Stimulated activated CD4-positive, alpha-beta T cell treated with anti-CD3 and anti-CD28 coated beads, TNF-alpha, amount 100 ng/mL, for 4 hours (primary cell): Measurements from ENCODE around the gene C5orf63.
"Not testable (repeated sequence)": the region's sequence is repeated elsewhere in the genome, so short reads cannot be mapped to it uniquely, and the experiment has no call there.

Experiments used
- DNase-seq, 3 experiments: peaks; one replicate each; pipeline ENCODE4 v3.0.0-alpha.2; 2020; ENCODE audit warnings: low read depth in 3 of 3

C5orf63 gene

DNA sequence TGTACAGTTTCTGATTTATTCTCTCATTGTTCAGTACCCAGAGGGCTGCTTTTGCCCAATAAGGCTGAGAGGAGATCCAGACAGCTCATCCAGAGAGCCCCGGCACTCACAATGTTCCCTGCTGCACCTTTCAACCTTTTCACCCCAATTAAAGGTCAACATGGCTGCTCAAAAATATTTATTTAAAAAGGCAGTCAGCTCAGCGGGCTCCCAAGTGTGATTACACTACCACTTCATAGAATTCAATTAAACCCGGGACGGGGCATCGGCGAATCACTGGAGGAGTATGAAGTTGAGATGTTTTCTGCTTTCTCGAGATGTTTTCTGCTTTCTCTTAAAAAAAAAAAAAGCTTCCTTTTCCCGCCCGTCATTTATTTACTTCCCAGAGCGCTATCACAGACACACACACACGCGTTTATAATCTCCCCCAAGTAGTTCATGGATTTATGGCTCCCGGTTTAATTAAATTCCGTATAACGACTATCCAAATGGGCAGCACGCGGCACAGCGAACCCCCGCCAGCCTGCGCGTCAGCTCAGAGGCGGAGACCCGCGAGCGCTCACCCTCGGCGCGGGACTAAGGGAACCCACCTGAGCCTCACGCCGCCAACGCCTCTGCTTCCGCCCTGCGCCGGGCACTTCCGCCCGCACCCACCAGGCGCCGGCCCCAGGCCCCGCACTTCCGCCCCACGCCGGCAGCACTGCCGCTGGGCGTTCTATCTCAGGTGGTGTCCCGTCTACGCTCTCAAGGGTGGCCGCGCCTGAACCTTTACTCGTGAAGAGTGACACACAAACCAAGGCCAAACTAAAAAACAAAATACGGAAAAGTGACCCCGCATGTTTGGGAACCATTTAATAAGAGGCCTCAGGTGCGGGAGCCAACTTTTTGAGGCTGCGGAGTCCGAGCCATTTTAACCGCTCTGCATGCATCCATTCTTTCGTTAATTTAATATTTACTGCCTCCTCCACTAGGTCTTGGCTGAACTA is at the start of gene C5orf63:
C5orf63 (minus strand) TSS at position 642 of the 986 bp plus-strand sequence. CDS start 14,507 bp downstream, outside the sequence.
- peak; percentile 38 to 55 (median 49) for DNase-seq

DNA sequence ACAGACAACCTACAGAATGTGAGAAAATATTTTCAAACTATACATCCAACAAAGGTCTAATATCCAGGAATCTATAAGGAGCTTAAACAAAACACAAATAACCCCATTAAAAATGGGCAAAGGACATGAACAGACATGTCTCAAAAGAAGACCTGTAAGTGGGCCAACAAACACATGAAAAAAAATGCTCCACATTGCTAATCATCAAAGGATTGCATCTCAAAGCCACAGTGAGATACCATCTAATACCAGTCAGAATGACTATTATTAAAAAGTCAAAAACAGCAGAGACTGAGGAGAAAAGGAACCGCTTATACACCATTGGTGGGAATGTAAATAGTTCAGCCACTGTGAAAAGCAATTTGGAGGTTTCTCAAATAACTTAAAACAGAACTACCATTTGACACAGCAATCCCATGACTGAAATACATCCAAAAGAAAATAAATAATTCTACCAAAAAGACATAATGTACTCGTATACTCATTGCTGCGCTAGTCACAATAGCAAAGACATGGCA is 39.1 kb upstream of the C5orf63 start:
- DNase-seq: no peak

DNA sequence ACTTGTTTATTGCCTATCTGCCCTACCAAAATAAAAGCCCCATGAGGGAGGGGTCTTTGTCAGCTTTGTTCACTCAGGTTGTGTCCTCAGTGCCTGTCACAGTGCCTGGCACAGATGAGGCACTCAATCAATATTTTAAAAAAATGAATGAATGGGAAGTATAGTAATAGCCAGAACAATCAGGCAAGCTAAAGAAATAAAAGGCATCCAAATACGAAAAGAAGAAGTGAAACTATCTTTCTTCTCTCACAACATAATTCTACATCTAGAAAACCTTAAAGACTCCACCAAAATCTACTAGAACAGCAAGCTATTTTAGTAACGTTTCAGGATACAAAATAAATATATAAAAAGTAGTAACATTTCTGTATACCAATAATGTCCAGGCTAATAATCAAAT is 37.8 kb upstream of the C5orf63 start:
- no peak for DNase-seq

DNA sequence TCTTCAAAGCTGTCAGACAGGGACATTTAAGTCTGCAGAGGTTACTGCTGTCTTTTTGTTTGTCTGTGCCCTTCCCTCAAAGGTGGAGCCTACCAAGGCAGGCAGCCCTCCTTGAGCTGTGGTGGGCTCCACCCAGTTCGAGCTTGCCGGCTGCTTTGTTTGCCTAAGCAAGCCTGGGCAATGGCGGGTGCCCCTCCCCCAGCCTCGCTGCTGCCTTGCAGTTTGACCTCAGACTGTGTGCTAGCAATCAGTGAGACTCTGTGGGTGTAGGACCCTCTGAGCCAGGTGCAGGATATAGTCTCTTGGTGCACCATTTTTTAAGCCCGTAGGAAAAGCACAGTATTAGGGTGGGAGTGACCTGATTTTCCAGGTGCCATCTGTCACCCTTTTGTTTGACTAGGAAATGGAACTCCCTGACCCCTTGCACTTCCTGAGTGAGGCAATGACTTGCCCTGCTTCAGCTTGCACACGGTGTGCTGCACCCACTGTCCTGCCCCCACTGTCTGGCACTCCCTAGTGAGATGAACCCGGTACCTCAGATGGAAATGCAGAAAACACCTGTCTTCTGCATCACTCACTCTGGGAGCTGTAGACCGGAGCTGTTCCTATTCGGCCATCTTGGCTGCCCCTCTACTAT is 35.4 kb upstream of the C5orf63 start:
- not testable (repeated sequence) for DNase-seq

DNA sequence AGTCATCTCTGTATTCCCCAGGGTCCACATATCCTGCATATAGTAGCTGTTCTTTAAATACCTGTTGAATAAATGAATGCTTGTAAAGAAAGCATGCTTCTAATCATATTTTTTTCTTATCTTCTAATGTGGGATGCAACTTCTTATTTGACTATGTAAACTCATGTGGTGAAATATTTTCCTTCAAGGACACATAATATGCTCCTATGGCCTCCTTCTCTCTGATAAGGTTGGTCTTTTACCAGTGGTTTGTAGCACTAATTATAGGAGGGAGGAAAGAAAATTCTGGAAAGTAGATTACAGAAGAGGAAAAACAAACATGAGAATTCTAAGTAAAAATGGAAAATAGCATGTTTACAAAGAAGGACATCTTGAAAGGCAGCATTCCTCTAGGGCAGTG is 28.6 kb upstream of the C5orf63 start:
- DNase-seq: no peak

DNA sequence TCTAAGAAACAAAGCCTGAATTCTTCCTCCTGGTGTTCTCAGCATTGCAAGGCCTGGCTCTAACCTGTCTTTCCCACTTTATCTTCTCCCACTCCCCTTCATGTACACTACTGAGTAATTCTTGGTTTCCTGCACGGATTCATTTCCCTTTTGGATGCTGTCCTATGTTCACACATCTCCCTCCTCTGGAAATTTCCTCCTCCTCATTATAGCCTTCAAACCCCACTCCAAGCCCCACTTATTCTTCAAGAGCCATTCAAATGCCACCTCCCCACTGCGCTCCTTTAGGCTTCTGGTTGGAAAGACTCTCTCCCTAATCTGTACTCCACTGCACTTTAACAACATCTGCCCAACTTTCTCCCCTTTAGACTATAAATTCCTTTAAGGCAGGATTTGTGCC is 28.2 kb upstream of the C5orf63 start:
- DNase-seq: no peak

DNA sequence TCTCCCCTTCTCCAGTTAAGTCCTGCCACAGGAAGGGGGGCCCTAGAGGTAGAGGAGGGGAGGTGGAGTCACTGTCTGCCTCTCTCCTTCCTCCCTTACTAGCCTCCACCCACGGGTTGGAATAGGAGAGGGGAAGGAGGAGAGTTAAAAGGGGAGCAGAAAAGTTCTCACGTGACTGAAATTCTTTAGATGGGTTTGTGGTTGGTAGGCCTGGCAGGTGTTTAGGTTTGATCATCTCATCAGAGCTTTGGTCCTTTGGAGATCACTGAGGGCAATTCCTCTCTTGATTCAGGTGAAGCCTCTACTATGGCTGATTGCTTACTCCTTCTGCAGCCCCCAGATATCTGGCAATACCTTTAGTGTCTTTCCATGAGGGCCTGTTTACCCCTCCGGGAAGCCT is 24.9 kb upstream of the C5orf63 start:
- DNase-seq: no peak

DNA sequence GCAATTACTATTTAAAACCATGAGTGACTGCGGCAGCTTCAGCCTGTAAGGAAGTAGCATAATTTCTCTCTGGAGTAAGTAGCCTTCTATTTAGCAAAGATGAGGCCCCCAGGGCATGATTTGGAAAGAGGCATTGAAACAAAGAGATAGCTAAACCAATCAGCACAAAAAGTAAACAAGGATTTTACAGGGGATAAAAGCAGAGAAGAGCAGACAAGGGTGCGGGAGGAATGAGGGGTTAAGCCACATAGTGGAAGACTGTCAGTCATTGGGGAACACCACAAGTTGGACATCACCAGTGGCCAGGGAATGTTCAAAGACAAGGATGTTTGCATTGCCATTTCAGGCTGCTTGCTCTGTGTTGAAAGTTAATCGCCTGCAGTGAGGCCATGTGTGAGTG is 24.0 kb upstream of the C5orf63 start:
- no peak for DNase-seq

DNA sequence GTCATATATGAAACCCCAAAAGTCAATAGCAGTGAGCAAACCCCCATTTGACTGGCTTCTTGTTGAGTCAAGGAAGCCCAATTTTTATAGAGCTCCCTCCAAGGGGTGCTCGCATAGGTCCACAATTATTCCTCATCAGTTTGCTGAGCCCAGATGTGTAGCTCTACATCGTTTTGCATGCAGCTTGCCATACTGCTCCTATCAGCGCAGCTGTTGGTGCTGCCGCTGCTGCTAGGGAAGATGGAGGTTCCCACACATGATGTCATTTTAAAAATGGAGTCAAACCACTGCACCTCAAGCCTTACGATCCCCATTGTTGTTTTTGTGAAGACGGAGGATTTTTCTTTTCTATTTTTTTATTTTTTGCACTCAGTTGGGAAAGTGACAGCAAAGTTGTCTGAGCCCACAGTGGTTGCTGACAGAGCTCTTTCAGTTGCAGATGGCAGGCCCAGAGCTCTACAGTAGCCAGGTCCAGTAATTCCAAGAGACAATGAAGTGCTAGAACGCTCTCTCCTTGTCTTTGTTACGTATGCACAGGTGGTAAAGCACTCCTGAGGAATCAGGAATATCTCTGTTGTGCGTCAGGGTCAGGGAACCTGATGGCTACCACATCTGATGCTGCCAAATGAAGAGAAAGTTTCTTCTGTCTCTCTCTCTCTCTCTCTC is 23.2 kb upstream of the C5orf63 start:
- no peak for DNase-seq

DNA sequence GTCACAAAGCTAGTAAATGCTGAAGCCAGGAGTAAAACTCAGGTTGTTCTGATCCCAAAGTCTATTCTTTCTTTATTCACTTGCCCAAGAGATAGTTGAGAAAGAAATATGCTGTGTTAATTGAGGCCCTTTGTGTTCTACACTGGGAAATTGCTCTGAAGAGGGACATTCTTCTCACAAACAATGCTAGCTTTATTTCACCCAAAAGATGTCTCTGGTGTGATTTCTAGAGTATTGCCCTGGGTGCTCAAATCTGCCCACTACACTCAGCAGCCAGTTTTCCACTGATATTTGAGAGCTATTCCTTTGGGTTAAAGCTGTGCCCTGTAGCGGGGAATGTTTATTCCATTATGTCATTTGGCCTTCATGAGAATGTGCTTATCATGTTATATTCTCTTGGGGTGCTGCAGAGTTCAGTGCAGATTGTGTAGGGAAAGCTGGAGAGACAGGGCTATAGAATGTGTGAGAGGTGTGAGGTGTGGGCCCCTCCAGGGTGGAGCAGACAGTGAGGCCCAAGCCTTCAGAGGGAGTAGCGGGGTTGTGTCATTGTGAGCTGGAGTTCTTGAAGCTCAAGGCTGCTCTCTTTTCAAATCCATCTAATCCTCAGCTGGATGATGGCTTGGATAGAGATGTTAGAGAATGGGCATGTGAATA is 21.0 kb upstream of the C5orf63 start:
- no peak for DNase-seq

DNA sequence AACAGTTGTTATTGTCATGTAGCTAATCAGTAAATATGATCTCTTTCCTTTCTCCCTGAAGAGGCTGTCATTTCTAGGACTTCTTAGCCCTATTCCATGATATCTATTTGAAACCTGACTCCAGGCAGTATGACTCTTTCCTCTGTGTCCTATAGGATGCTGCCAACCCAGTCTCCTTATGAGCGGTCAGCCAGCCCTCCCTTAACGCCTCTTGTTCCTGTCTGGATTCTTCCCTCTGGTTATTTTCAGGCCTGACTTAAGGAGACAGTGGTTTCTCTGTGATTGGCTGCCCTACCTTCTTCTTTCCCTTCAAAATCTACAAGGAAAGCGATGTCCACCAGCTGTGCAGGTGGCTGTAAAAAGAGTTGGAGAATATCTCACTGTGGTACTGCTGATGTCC is 19.4 kb upstream of the C5orf63 start:
- no peak for DNase-seq

DNA sequence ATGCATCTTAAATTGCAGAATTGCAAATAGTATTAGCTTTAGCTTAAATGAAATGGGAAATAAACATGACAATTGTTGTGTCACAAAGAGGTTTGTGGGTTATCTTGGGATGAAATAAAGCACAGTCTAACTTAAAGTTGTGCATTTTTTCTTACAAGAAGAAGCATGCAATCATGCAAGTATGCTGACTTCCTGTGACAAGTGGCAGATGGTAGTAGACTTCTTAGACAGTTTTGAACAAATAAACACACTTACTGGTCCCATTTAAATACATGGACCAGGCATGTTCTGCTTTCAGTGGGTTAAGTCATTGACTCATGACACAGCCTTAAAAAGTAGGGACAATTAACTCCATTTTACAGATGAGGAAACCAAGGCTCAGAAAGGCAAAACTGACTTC is 15.9 kb upstream of the C5orf63 start:
- DNase-seq: no peak

DNA sequence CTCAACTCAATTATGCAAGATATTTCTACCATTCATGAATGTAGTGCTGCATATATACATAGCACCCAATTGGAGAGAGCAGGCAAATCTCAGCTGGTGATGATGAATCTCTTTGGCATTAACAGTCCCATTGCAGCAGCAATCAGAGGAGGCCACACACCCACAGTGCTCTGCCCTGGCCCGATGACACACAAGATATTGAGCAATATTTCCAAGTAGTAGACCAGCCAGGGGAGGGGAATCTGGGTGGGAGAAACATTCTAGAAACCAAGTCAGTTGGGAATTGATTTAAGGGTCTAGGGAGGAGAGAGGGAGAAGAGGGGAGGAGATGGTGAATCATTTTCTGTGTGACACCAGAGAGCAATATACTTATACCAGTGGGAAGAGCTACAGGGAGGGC is 14.9 kb upstream of the C5orf63 start:
- DNase-seq: no peak

DNA sequence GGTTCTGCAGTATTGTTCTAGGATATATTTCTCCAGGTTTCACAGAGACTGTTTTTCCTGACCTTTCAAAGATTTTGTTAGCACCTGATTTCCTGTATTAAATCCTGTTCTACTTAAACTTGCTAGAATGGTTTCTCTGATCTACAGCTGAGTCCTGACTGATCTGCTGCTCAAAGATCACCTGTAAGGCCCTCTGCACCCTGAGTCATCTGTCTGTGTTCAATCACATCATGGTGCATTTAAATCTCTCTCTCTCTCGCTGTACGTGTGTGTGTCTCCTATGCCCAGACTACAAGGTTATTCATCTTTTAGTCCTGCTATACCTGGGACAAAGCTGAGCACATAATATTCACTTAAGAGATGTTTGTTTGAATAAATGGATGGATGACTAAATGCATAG is 13.3 kb upstream of the C5orf63 start:
- no peak for DNase-seq

DNA sequence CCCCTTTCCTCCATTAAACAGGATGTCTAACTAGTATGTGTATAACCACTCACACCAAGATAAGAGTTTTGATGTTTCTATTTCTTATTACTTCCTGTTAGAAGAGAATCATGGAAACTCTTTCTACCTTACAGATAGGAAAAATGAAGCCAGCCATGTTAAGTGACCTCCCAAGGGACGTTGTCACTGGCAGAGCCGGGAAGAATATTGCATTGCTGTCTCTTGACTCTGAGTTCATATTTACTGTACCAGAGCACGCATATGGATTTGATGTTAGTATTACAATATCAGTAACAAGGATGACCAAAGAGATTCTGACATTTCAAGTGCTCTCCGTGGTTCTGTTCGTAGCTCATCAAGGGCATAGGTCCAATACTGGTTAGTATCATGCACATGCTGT is 12.5 kb upstream of the C5orf63 start:
- DNase-seq: no peak

DNA sequence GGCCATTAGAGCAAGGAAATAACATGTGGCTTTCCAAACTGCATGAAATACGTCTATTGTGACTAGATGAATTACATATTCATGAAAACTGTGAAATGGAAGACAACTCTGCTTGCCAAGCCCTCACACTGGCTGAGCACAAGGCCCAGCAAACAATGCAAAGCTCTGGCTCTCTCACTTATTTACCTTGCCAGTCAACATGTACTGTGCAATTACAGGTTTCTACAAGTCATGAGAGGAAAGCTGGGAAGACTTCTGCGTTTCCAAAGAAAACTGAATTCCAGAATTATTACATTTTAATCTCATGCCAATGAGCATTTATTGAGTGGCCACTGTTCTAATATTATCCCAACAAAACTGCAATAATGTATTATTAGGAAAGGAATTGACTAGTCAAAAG is 12.1 kb upstream of the C5orf63 start:
- no peak for DNase-seq

DNA sequence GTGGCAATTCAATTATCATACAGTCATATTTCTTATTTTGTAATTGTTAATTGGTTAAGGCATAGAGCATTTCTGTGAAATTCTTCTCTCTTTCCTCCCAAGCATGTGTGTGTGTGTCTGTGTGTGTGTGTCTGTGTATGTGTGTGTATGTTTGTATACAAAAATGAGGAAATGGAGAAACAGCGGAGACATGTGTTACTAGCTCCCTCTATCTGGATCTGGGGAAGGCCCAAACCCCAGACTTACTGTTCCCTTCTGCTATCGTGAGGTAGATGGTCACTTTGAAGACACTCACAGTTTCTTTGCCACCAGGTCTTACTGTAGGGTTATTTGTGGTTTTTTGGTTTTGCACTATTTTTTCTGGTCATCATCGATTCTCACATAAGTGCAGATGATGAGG is 11.4 kb upstream of the C5orf63 start:
- no peak for DNase-seq

DNA sequence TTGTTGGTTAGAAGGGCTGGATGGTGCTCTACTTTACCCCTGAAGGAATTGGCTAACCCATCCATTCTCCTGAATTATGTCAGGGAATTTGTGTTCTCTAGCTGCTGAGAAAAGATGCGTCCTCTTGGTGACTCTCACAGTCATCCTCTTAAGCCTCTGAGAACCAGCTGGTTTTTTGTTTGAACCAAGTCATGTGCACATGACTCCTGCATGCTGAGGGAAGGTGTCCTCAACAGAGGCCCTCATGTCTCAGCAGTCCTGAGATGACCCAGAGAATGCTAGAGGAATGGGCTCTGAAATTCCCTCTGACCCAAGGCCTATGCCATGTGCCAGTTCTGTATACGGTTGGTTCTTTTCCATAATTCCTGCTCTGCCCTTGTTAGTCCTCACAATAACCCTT is 10.4 kb upstream of the C5orf63 start:
- no peak for DNase-seq

DNA sequence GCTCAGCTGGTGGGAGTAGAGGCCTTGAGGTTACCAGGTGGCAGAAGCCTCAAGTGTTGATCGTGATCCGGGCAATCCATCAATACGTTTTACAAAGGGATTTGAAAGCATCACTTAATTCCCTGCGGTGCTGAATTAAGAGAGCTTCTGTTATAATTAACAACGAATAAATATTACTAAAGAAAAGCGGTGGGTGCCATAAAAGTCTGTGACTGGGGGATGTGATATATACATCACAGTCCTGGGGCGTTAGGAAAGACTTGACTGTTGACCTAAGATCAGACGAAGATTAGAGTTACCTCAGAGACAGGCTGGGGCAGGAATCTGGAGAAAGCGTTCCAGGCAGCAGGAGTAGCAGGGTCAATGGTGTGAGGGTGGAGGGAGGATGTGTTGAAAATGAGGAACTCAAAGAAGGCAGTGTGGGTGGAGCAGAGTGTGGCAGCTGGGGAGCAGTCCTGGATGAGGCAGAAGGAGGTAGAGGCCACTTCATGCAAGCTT is 6.7 kb upstream of the C5orf63 start:
- DNase-seq: no peak

DNA sequence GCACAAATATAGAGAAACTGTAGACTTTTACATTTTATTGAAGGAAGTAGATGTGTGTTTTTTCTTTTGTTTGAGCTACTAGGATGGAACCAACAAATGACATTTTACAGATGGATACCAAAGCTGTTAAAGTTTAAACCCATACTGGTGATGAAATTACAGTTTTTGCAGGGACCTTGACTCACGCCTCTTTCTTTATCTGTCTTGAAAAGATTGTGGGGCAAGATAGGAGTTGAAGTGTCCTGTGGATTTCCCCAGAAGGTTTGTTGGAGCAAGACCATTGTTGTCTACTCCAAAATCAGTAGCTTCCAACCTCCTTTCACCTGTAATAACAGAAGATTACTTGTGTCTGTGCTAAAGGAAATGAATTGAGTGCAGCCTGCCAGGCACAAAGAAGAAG is 4.1 kb upstream of the C5orf63 start:
- no peak for DNase-seq

DNA sequence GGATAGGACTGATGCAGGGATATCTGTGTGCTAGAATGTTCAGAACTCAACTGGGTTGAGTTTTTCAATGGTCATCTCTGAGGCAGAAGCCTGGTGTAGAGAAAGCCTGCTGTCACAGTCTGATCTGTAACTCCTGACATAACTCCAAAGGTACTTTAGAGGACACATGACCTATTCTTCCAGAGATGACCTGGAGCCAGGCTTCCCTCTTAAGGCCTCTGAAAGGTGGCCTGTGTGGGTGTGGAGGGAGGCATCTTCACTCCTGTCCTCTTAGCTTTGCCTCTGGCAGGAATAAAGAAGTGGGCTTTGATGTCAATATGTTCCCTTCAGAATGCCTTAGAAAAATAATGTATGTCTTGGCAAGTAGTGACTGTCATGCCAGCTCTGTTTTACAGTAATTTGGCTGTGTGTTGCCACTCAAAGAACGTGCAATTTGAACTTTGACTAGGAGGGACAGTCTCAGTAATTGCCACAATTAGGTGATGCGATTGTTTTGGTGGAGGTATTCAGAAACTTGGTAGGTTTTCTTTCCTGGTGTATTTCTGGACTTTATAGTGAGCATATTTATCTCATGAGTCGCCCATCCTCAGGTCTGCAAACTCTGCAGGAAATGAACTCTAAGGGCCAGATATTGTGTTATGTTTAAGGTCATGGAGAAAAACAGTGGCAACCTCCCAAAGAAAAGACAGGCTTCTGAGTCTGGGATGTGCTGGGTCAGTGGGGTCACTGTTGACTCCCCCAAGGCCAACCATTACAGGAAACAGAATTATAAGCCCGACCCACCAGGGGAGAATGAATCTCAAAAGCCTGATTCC is 3.2 kb upstream of the C5orf63 start:
- no peak for DNase-seq
